CD4-positive, alpha-beta T cell (primary cell): Measurements from ENCODE around the gene LSM5. TPM values are rescaled to one million over a fixed set of nuclear protein-coding genes. Genes with fewer than 3 reads are reported as not detected.

Source experiments
- ATAC-seq: fragments of 200-7000 bp; cut with Tn5 transposase; one replicate; pipeline ENCODE4 v1.10.0; 2022; ENCODE audit warnings: mild to moderate bottlenecking; ENCODE audit not compliant: poor library complexity
- CTCF ChIA-PET: fragments of 350-600 bp; sonication (Branson Sonifier 250); formaldehyde crosslinking; loops from one replicate; lab custom pipeline; 2021; ENCODE audit warnings: antibody characterized with exemption, inconsistent platforms; lab: Charles Lee
- POLR2A ChIA-PET: fragments of 350-600 bp; sonication (Branson Sonifier 250); formaldehyde crosslinking; loops from one replicate; lab custom pipeline; 2021; ENCODE audit warnings: antibody characterized with exemption, inconsistent platforms; lab: Charles Lee
- DNase-seq, 14 experiments: peaks; one replicate each; pipeline ENCODE4 v3.0.0-alpha.2; 2013 to 2020; ENCODE audit warnings: mixed read lengths in 2 of 14
- H3K27ac ChIP-seq, 2 donors: one replicate each; pipeline versions ENCODE4 v1.5.1 to v1.7.0; 2013; ENCODE audit warnings: low read length in 2 of 2, low read depth in 1 of 2, mild to moderate bottlenecking in 1 of 2
- H3K27me3 ChIP-seq, 2 experiments: 1 replicate in 1 of 2; 2 replicates in 1 of 2; pipeline versions ENCODE4 v1.6.1 to v1.7.0; 2013; ENCODE audit warnings: low read length in 2 of 2, control low read depth in 1 of 2, mild to moderate bottlenecking in 1 of 2, moderate library complexity in 1 of 2; ENCODE audit not compliant: insufficient read depth in 2 of 2, control insufficient read depth in 1 of 2
- H3K36me3 ChIP-seq: one replicate; pipeline ENCODE4 v1.6.1; 2013; ENCODE audit warnings: low read length, control low read depth; ENCODE audit not compliant: insufficient read depth
- H3K4me1 ChIP-seq: one replicate; pipeline ENCODE4 v1.6.1; 2013; ENCODE audit warnings: low read length, control low read depth; ENCODE audit not compliant: insufficient read depth
- H3K4me3 ChIP-seq: one replicate; pipeline ENCODE4 v1.5.1; 2013; ENCODE audit warnings: mild to moderate bottlenecking, low read length, moderate library complexity
- H3K9me3 ChIP-seq, 2 experiments: 1 replicate in 1 of 2; 2 replicates in 1 of 2; pipeline versions ENCODE4 v1.6.1 to v1.7.0; 2013; ENCODE audit warnings: low read length in 2 of 2, mild to moderate bottlenecking in 2 of 2, control low read depth in 1 of 2, moderate library complexity in 1 of 2; ENCODE audit not compliant: control insufficient read depth in 1 of 2, insufficient read depth in 1 of 2
- H3K27ac Mint-ChIP-seq: one replicate; pipeline ENCODE4 v1.8.0; 2020; ENCODE audit warnings: mixed read lengths
- H3K27me3 Mint-ChIP-seq: one replicate; pipeline ENCODE4 v1.8.0; 2021; ENCODE audit warnings: mixed read lengths
- H3K36me3 Mint-ChIP-seq: one replicate; pipeline ENCODE4 v1.8.0; 2021; ENCODE audit warnings: low read depth, mixed read lengths
- H3K4me1 Mint-ChIP-seq: one replicate; pipeline ENCODE4 v1.8.0; 2021; ENCODE audit warnings: low read depth, mixed read lengths
- H3K4me3 Mint-ChIP-seq: one replicate; pipeline ENCODE4 v1.8.0; 2020; ENCODE audit warnings: mild to moderate bottlenecking, mixed read lengths
- H3K9me3 Mint-ChIP-seq: one replicate; pipeline ENCODE4 v1.8.0; 2020; ENCODE audit warnings: mixed read lengths
- intact Hi-C, 2 experiments: fragments of 100-400 bp; cut with DNase I in 1 of 2; cut with micrococcal nuclease in 1 of 2; formaldehyde crosslinking; loops; one replicate each; pipeline versions ENCODE4 v1.15.1 to v1.9.0; 2023 to 2025; cut with DNase I, micrococcal nuclease
- total RNA-seq, 174 experiments: library from RNA in 2 of 174; stranded (reverse) in 2 of 174; gene quantifications; one replicate each; pipeline ENCODE4 v1.2.3 and lab custom pipeline; 2021 to 2026
- TF ChIP-seq, protein P1 (sequence below): fragments of 200-600 bp; IDR thresholded peaks from one replicate; pipeline ENCODE4 v1.8.0; 2022; ENCODE audit warnings: antibody characterized with exemption, mild to moderate bottlenecking

The LSM5 gene
- total RNA-seq, 2 experiments from 2014 or later = 28.2 to 28.7 TPM

GRCh38 chr7:32531402-32531801 lies 41.2 kb upstream of the LSM5 start:
- no peak overlapping the region for H3K27ac Mint-ChIP-seq
- CTCF ChIA-PET = no interaction called here
- H3K4me1 Mint-ChIP-seq = peaks cover 49% of the 10 kb centered on the region

DNA sequence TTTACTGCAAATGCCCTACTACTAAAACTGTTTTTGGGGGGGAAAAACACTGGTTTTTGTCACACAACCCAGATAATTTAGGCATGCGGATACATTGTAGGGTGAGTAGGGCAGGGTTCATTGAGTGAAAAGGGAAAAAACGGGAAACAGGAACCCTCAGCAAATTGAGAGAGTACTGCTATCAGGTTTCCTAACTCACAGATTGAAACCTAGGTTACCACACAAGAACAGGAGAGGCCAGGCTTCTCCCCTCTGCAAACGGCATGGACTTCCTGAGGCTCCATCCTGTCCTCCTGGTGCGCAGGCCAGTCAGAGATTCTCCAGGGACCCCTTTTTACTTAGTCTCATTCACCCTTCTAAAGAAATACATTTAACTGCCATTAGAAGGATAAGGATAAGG lies 35.7 kb upstream of the LSM5 start:
- Mint-ChIP-seq H3K4me3 (no peak overlapping the region), H3K27ac (no peak overlapping the region), H3K9me3 (peaks cover 3% of the 10 kb centered on the region), H3K36me3 (peaks cover 40% of the 10 kb centered on the region), H3K27me3 (no peaks in the 10 kb centered on the region), H3K4me1 (peaks cover 49% of the 10 kb centered on the region)
- POLR2A ChIA-PET = no interaction called here
- no peak overlapping the region for H3K4me3 ChIP-seq
- DNase-seq (no peak), ATAC-seq (no peak)
- peaks cover 0 to 3% of the 10 kb centered on the region in 2 experiments for H3K9me3 ChIP-seq
- H3K27me3 ChIP-seq = no peaks in the 10 kb centered on the region
- TF ChIP-seq, protein P1, sequence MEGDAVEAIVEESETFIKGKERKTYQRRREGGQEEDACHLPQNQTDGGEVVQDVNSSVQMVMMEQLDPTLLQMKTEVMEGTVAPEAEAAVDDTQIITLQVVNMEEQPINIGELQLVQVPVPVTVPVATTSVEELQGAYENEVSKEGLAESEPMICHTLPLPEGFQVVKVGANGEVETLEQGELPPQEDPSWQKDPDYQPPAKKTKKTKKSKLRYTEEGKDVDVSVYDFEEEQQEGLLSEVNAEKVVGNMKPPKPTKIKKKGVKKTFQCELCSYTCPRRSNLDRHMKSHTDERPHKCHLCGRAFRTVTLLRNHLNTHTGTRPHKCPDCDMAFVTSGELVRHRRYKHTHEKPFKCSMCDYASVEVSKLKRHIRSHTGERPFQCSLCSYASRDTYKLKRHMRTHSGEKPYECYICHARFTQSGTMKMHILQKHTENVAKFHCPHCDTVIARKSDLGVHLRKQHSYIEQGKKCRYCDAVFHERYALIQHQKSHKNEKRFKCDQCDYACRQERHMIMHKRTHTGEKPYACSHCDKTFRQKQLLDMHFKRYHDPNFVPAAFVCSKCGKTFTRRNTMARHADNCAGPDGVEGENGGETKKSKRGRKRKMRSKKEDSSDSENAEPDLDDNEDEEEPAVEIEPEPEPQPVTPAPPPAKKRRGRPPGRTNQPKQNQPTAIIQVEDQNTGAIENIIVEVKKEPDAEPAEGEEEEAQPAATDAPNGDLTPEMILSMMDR = no peak
- H3K4me1 ChIP-seq = no peaks in the 10 kb centered on the region
- intact Hi-C loops = no loop called here
- CTCF ChIA-PET = no interaction called here
- H3K27ac ChIP-seq = no peak overlapping the region
- peaks cover 6% of the 10 kb centered on the region for H3K36me3 ChIP-seq

More at GRCh38 chr7:32531402-32531801, 41.2 kb upstream of the LSM5 start:
- DNase-seq (no peak), ATAC-seq (no peak)
- H3K36me3 ChIP-seq = no peaks in the 10 kb centered on the region
- intact Hi-C loops = loop anchor here in 1 of 2 experiments (5.0 kb wide), 1 partner anchor 39 kb away; the partner anchor contains the start of gene LSM5
- POLR2A ChIA-PET = interaction anchor here (2.0 kb wide), 1 partner anchor 36 kb away, joined by 7 read pairs; the partner anchor contains the start of gene AVL9
- H3K4me3 ChIP-seq = no peak overlapping the region
- no peaks in the 10 kb centered on the region for H3K9me3 ChIP-seq
- H3K9me3 Mint-ChIP-seq = no peaks in the 10 kb centered on the region
- TF ChIP-seq, protein P1 = no peak
- peaks cover 26% of the 10 kb centered on the region for H3K36me3 Mint-ChIP-seq
- H3K27ac ChIP-seq = no peak overlapping the region
- no peaks in the 10 kb centered on the region for H3K27me3 ChIP-seq
- H3K27me3 Mint-ChIP-seq = no peaks in the 10 kb centered on the region
- no peak overlapping the region for H3K4me3 Mint-ChIP-seq
- H3K4me1 ChIP-seq = no peaks in the 10 kb centered on the region

DNA sequence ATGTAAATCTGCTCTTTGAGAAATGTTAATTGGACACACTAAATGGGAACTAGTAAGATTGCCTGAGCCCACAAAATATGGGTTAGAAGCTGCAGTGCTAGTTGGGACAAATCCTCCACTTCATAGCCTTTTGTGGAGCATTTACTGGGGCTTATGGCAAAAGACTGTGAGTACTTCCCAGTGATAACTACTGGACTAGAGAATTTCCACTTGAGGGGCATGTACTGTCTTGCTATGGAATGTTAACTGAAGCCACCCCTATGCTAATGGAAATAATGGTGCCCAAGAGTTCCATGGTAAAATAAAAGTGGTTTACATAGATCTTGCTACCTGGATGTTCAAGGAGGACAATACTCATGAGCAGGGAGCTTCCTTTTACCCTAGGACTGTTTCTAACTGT lies 34.5 kb upstream of the LSM5 start:
- Histone ChIP-seq H3K4me3 (no peak overlapping the region), H3K36me3 (peaks cover 6% of the 10 kb centered on the region), H3K27ac (no peak overlapping the region), H3K27me3 (no peaks in the 10 kb centered on the region), H3K9me3 (peaks cover 0 to 3% of the 10 kb centered on the region in 2 experiments), H3K4me1 (no peaks in the 10 kb centered on the region)
- peaks cover 52% of the 10 kb centered on the region for H3K36me3 Mint-ChIP-seq
- TF ChIP-seq, protein P1 = no peak
- CTCF ChIA-PET = no interaction called here
- POLR2A ChIA-PET = no interaction called here
- H3K27ac Mint-ChIP-seq = no peak overlapping the region
- H3K27me3 Mint-ChIP-seq = no peaks in the 10 kb centered on the region
- intact Hi-C loops = no loop called here
- peaks cover 52% of the 10 kb centered on the region for H3K4me1 Mint-ChIP-seq
- peaks cover 6% of the 10 kb centered on the region for H3K9me3 Mint-ChIP-seq
- no peak for DNase-seq
- no peak for ATAC-seq
- no peak overlapping the region for H3K4me3 Mint-ChIP-seq
